Skin epidermis (tissue), 12 donors: ENCODE results near the gene GMFB.

Experiments used
- H3K27ac ChIP-seq, 21 experiments: fragments of 200-600 bp; sonication (generic) in 11 of 21; one replicate each; pipeline ENCODE4 v1.5.0; 2020; ENCODE audit warnings: mild to moderate bottlenecking in 3 of 21, inconsistent platforms in 2 of 21, moderate library complexity in 2 of 21
- H3K4me3 ChIP-seq, 7 experiments: fragments of 200-600 bp; sonication (generic) in 2 of 7; one replicate each; pipeline ENCODE4 v1.5.0; 2020; ENCODE audit warnings: inconsistent platforms in 2 of 7, mild to moderate bottlenecking in 2 of 7, moderate library complexity in 1 of 7

The GMFB gene

GRCh38 chr14:54488646-54489317, at the start of gene GMFB:
GMFB (minus strand) TSS chr14:54488980; CDS start chr14:54488927, 53 bp downstream.
- H3K4me3 ChIP-seq, result peak within 1 kb of the TSS; percentile 80 to 99 (median 93)
- H3K27ac ChIP-seq, result peak within 1 kb of the TSS; percentile 92 to 99 (median 97)

- Histone ChIP-seq H3K27ac (no peak overlapping the region), H3K4me3 (no peak overlapping the region)
These were observed 49.3 kb upstream of the GMFB start for GRCh38 chr14:54538055-54538454.

GRCh38 chr14:54537651-54538050, 48.9 kb upstream of the GMFB start:
- Histone ChIP-seq H3K4me3 (no peak overlapping the region), H3K27ac (no peak overlapping the region)

- Histone ChIP-seq H3K27ac (peak overlapping the region in 2 of 21 experiments; percentile 25 to 39), H3K4me3 (no peak overlapping the region)
These were observed 46.9 kb upstream of the GMFB start for GRCh38 chr14:54535646-54536045.

- no peak overlapping the region for H3K4me3 ChIP-seq
- H3K27ac ChIP-seq, result peak overlapping the region in 1 of 21 experiments; percentile 39
These were observed 46.3 kb upstream of the GMFB start for GRCh38 chr14:54535126-54535525.

GRCh38 chr14:54533100-54533499, 44.3 kb upstream of the GMFB start:
- no peak overlapping the region for H3K4me3 ChIP-seq

GRCh38 chr14:54532111-54533012, 43.6 kb upstream of the GMFB start:
- H3K27ac ChIP-seq, result no peak overlapping the region

More at GRCh38 chr14:54533100-54533499, 44.3 kb upstream of the GMFB start:
- no peak overlapping the region for H3K27ac ChIP-seq

GRCh38 chr14:54529811-54530210, 41.0 kb upstream of the GMFB start:
- Histone ChIP-seq H3K27ac (no peak overlapping the region), H3K4me3 (no peak overlapping the region)

More at GRCh38 chr14:54532111-54533012, 43.6 kb upstream of the GMFB start:
- no peak overlapping the region for H3K4me3 ChIP-seq

GRCh38 chr14:54528973-54529372, 40.2 kb upstream of the GMFB start:
- no peak overlapping the region for H3K4me3 ChIP-seq
- H3K27ac ChIP-seq, result no peak overlapping the region

GRCh38 chr14:54524410-54524809, 35.6 kb upstream of the GMFB start:
- Histone ChIP-seq H3K4me3 (no peak overlapping the region), H3K27ac (no peak overlapping the region)

- no peak overlapping the region for H3K27ac ChIP-seq
- no peak overlapping the region for H3K4me3 ChIP-seq
These were observed 27.9 kb upstream of the GMFB start for GRCh38 chr14:54516709-54517108.

GRCh38 chr14:54515670-54516069, 26.9 kb upstream of the GMFB start:
- H3K27ac ChIP-seq, result no peak overlapping the region
- H3K4me3 ChIP-seq, result no peak overlapping the region

GRCh38 chr14:54512393-54512792, 23.6 kb upstream of the GMFB start:
- no peak overlapping the region for H3K4me3 ChIP-seq
- H3K27ac ChIP-seq, result no peak overlapping the region

GRCh38 chr14:54509546-54510501, 21.0 kb upstream of the GMFB start, which contains the start of gene CGRRF1:
CGRRF1 (plus strand) TSS chr14:54509906; CDS start chr14:54509960, 54 bp downstream.
- peak within 1 kb of the TSS in 20 of 21 experiments; percentile 33 to 89 (median 71) for H3K27ac ChIP-seq
- peak within 1 kb of the TSS; percentile 62 to 93 (median 74) for H3K4me3 ChIP-seq

GRCh38 chr14:54503486-54503885, 14.7 kb upstream of the GMFB start:
- no peak overlapping the region for H3K27ac ChIP-seq
- H3K4me3 ChIP-seq, result no peak overlapping the region

- H3K27ac ChIP-seq, result no peak overlapping the region
- H3K4me3 ChIP-seq, result no peak overlapping the region
These were observed 13.8 kb upstream of the GMFB start for GRCh38 chr14:54502602-54503001.

- H3K27ac ChIP-seq, result no peak overlapping the region
- no peak overlapping the region for H3K4me3 ChIP-seq
These were observed 12.7 kb upstream of the GMFB start for GRCh38 chr14:54501480-54501879.

- no peak overlapping the region for H3K4me3 ChIP-seq
- H3K27ac ChIP-seq, result no peak overlapping the region
These were observed 12.0 kb upstream of the GMFB start for GRCh38 chr14:54500744-54501143.

GRCh38 chr14:54498579-54498978, 9.8 kb upstream of the GMFB start:
- Histone ChIP-seq H3K27ac (no peak overlapping the region), H3K4me3 (no peak overlapping the region)

- Histone ChIP-seq H3K27ac (no peak overlapping the region), H3K4me3 (no peak overlapping the region)
These were observed 9.3 kb upstream of the GMFB start for GRCh38 chr14:54498095-54498531.
